ENCODE data around the gene NRL. TPM values are rescaled to one million over a fixed set of nuclear protein-coding genes. Genes with fewer than 3 reads are reported as not detected.

NRL gene
- total and polyA plus RNA-seq, 9 of the 15 experiments (the other 6 are each of a cell fraction or from before 2014, with no cell fraction given), result 0.07 to 2.7 (median 1.4) TPM; not detected in 1

DNA sequence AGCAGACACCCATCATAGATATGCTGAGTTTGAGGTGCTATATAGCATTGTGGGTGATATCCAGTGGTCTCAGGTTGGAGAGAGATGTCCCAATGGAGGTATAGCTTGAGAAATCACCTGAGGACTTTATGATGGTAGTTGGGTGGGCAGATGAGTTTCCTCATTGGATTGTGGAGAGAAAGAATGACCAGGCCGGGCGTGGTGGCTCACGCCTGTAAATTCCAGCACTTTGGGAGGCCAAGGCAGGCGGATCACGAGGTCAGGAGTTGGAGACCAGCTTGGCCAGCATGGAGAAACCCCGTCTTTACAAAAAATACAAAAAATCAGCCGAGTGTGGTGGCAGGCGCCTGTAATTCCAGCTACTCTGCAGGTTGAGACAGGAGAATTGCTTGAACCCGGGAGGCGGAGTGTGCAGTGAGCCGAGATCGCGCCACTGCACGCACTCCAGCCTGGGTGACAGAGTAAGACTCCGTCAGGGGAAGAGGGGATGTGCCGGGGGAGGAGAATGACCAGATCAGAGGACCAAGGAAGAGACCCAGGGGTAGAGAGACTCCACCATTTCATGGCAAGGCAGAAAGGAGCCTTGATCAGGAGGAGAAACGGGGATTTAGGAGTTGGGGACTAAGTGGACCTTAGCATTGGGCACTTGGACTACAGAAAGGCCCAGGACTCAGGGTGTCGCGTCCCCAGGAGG is 21.4 kb downstream of the NRL start:
- H3K36me3 ChIP-seq (ENCODE audit: control insufficient read depth, insufficient read depth, low read length), result peaks cover 17% of the 10 kb centered on the region; the same call in 2 of the 3 replicates
- H4K20me1 ChIP-seq (replicated peaks; ENCODE audit: control insufficient read depth, insufficient read depth, low read length), result 0 out of 2 replicates have a peak, but pooled peaks cover 2% of the 10 kb centered on the region
- H3K27me3 ChIP-seq (ENCODE audit: control insufficient read depth in 2 of 2, insufficient read depth in 2 of 2, low read length in 2 of 2), result no peaks in the 10 kb centered on the region
- POLR2A ChIA-PET, result interaction anchor here (0.5 to 5.8 kb wide), 20 partner anchors 10 to 654 kb away, joined by 3 to 40 read pairs (median 4); partner anchors contain the start of genes DCAF11, EMC9 and IRF9
- H3K4me2 ChIP-seq (ENCODE audit: insufficient read depth, low read length), result peak overlapping the region; percentile 62
- FAIRE-seq, result peak; percentile 56
- H3K9me1 ChIP-seq (ENCODE audit: control insufficient read depth, insufficient read depth, low read length), result no peaks in the 10 kb centered on the region
- intact Hi-C loops (cut with micrococcal nuclease) (loop anchor here (10.0 kb wide), 2 partner anchors 51 to 79 kb away; partner anchors contain the start of genes EMC9, PSME2 and RNF31), in situ Hi-C loops (cut with MboI) (loop anchor here (5.0 kb wide), 1 partner anchor 36 kb away; no protein-coding TSS in a partner anchor)
- no peaks in the 10 kb centered on the region for H3K9me3 ChIP-seq (replicated peaks; ENCODE audit: control insufficient read depth, insufficient read depth, low read depth, low read length)
- peaks cover 20 to 22% of the 10 kb centered on the region in 2 experiments; a peak in 4 of 5 replicates for H3K4me1 ChIP-seq (replicated peaks in 1 of 2; ENCODE audit: control insufficient read depth in 2 of 2, insufficient read depth in 2 of 2, low read length in 2 of 2)
- DNase-seq (ENCODE audit: extremely low read depth in 1 of 4, low spot score in 3 of 4), result no peak
- peak overlapping the region; percentile 85 to 100; a peak in 3 of 4 replicates for H3K9ac ChIP-seq (ENCODE audit: insufficient read depth in 1 of 2, low read depth in 2 of 2, low read length in 2 of 2)
- CTCF ChIA-PET (ENCODE audit: low intra/inter-chr PET ratio), result no interaction called here
- peak overlapping the region; percentile 66 for H2AFZ ChIP-seq (ENCODE audit: low read depth, low read length)
- BruUV-seq (replicated peaks), result no TSS peak
- no peak for ATAC-seq
- H3K4me3 ChIP-seq, result peak overlapping the region; percentile 99; the same call in 1 of the 2 replicates
- WGBS (ENCODE audit: insufficient coverage, low coverage, missing lambda C conversion rate), result 58% methylated on average over 14 of the region's 19 CpGs
- peaks cover 29% of the 10 kb centered on the region for H3K79me2 ChIP-seq (ENCODE audit: control insufficient read depth, insufficient read depth, low read length)
- H3K27ac ChIP-seq (ENCODE audit: extremely low read depth, low read depth, low read length), result peak overlapping the region; percentile 98
- TF ChIP-seq, protein P1, sequence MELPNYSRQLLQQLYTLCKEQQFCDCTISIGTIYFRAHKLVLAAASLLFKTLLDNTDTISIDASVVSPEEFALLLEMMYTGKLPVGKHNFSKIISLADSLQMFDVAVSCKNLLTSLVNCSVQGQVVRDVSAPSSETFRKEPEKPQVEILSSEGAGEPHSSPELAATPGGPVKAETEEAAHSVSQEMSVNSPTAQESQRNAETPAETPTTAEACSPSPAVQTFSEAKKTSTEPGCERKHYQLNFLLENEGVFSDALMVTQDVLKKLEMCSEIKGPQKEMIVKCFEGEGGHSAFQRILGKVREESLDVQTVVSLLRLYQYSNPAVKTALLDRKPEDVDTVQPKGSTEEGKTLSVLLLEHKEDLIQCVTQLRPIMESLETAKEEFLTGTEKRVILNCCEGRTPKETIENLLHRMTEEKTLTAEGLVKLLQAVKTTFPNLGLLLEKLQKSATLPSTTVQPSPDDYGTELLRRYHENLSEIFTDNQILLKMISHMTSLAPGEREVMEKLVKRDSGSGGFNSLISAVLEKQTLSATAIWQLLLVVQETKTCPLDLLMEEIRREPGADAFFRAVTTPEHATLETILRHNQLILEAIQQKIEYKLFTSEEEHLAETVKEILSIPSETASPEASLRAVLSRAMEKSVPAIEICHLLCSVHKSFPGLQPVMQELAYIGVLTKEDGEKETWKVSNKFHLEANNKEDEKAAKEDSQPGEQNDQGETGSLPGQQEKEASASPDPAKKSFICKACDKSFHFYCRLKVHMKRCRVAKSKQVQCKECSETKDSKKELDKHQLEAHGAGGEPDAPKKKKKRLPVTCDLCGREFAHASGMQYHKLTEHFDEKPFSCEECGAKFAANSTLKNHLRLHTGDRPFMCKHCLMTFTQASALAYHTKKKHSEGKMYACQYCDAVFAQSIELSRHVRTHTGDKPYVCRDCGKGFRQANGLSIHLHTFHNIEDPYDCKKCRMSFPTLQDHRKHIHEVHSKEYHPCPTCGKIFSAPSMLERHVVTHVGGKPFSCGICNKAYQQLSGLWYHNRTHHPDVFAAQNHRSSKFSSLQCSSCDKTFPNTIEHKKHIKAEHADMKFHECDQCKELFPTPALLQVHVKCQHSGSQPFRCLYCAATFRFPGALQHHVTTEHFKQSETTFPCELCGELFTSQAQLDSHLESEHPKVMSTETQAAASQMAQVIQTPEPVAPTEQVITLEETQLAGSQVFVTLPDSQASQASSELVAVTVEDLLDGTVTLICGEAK (IDR thresholded peaks at IDR 0.05), result 0 out of 2 replicates have a peak, but pooled peaks have one; percentile 23
- TF ChIP-seq, protein P1 (CRISPR knock-in tag; IDR thresholded peaks at IDR 0.05), result no peak
- TF ChIP-seq CCAR2 (IDR thresholded peaks at IDR 0.05; ENCODE audit: low read depth, low read length), result no peak
- TF ChIP-seq MEIS2 (IDR thresholded peaks at IDR 0.05; ENCODE audit: partially characterized antibody), result no peak
- no peak for TF ChIP-seq ZKSCAN8 (CRISPR knock-in tag; IDR thresholded peaks at IDR 0.05)
- TF ChIP-seq POLR2H (tag; IDR thresholded peaks at IDR 0.05; ENCODE audit: low read depth), result no peak; the same call in 1 of the 2 replicates
- TF ChIP-seq LARP7 (IDR thresholded peaks at IDR 0.05), result 0 out of 2 replicates have a peak, but pooled peaks have one; percentile 71
- peak; percentile 73 for TF ChIP-seq NFRKB (IDR thresholded peaks at IDR 0.05; ENCODE audit: low read depth)
